HepG2 (cell line): ENCODE measurements around the gene OR11L1. TPM values are rescaled to one million over a fixed set of nuclear protein-coding genes. Genes with fewer than 3 reads are reported as not detected.

ENCODE experiments used
- ATAC-seq: fragments of 200-7000 bp; cut with Tn5 transposase; 3 replicates; pipeline ENCODE4 v1.9.1; 2020; ENCODE audit warnings: mild to moderate bottlenecking, moderate library complexity
- BruUV-seq: library from RNA; stranded (reverse); fragments of 400-500 nt; replicated peaks from 2 replicates; lab custom pipeline; 2021; lab: Mats Ljungman, UMichigan
- CTCF ChIA-PET: fragments of 300-600 bp; formaldehyde crosslinking; extraction: SDS; loops from one replicate; lab custom pipeline; 2021; ENCODE audit warnings: low total read pairs, inconsistent platforms, low intra/inter-chr PET ratio; lab: Yijun Ruan, JAX
- POLR2A ChIA-PET: fragments of 350-600 bp; sonication (Branson Sonifier 250); formaldehyde crosslinking; loops from one replicate; lab custom pipeline; 2020; ENCODE audit warnings: antibody characterized with exemption, inconsistent platforms; lab: Yijun Ruan, JAX
- DNase-seq: peaks from one replicate; pipeline ENCODE4 v3.0.0-alpha.2; 2015; ENCODE audit warnings: low spot score
- FAIRE-seq: peaks from 3 replicates; lab custom pipeline; 2011; peaks lifted over from hg19 to GRCh38; lab: Jason Lieb, UNC
- H2AFZ ChIP-seq: one replicate; pipeline ENCODE4 v1.6.1; 2011; ENCODE audit warnings: low read length, inconsistent platforms
- H3K27ac ChIP-seq: fragments of 300-600 bp; 3 replicates; pipeline ENCODE4 v1.8.0; 2011; ENCODE audit warnings: mixed run types, mild to moderate bottlenecking, mixed read lengths, low read length, inconsistent platforms; ENCODE audit not compliant: insufficient read depth; ENCODE audit errors: extremely low read length
- H3K27me3 ChIP-seq, 2 experiments: fragments of 200-600 bp in 1 of 2; 2 replicates in 1 of 2; 3 replicates in 1 of 2; pipeline versions ENCODE4 v1.6.0 to v1.8.0; 2011; ENCODE audit warnings: low read length in 2 of 2, mild to moderate bottlenecking in 2 of 2, moderate library complexity in 2 of 2, inconsistent platforms in 1 of 2; ENCODE audit not compliant: insufficient read depth in 2 of 2, control insufficient read depth in 1 of 2
- H3K36me3 ChIP-seq, 2 experiments: fragments of 200-600 bp in 1 of 2; replicated peaks in 1 of 2; 2 replicates in 1 of 2; 3 replicates in 1 of 2; pipeline versions ENCODE4 v1.5.1 to v1.8.0; 2011; ENCODE audit warnings: low read length in 2 of 2, inconsistent platforms in 1 of 2; ENCODE audit not compliant: insufficient read depth in 2 of 2, control insufficient read depth in 1 of 2
- H3K4me1 ChIP-seq: 2 replicates; pipeline ENCODE4 v1.5.1; 2012; ENCODE audit warnings: low read length, inconsistent platforms; ENCODE audit not compliant: insufficient read depth
- H3K4me2 ChIP-seq: 2 replicates; pipeline ENCODE4 v1.6.0; 2011; ENCODE audit warnings: low read depth, low read length, inconsistent platforms
- H3K4me3 ChIP-seq, 3 experiments: fragments of 200-600 bp in 1 of 3; sonication (generic), shearing (Covaris generic) in 1 of 3; replicated peaks in 1 of 3; 2 replicates each; pipeline ENCODE4 v1.5.1; 2011 to 2016; ENCODE audit warnings: low read length in 3 of 3, inconsistent platforms in 2 of 3, low read depth in 2 of 3, mild to moderate bottlenecking in 2 of 3, control low read depth in 1 of 3, mixed read lengths in 1 of 3; ENCODE audit not compliant: insufficient read depth in 1 of 3
- H3K79me2 ChIP-seq: one replicate; pipeline ENCODE4 v1.6.1; 2011; ENCODE audit warnings: low read length, inconsistent platforms; ENCODE audit not compliant: insufficient read depth
- H3K9ac ChIP-seq: 2 replicates; pipeline ENCODE4 v1.6.0; 2011; ENCODE audit warnings: mild to moderate bottlenecking, low read depth, low read length, inconsistent platforms; ENCODE audit not compliant: insufficient read depth
- H3K9me3 ChIP-seq: 2 replicates; pipeline ENCODE4 v1.5.1; 2012; ENCODE audit warnings: mild to moderate bottlenecking, low read length
- H4K20me1 ChIP-seq: 2 replicates; pipeline ENCODE4 v1.6.0; 2011; ENCODE audit warnings: inconsistent platforms, mild to moderate bottlenecking, low read length, moderate library complexity; ENCODE audit not compliant: insufficient read depth
- AHDC1 ChIP-seq: sonication (generic); formaldehyde crosslinking; IDR thresholded peaks from 2 replicates; pipeline ENCODE4 v1.5.1; 2020; ENCODE audit warnings: mild to moderate bottlenecking, missing genetic modification reagents, borderline replicate concordance
- ATF4 ChIP-seq, 2 experiments: fragments of 450-650 bp in 1 of 2; sonication (generic) in 1 of 2; formaldehyde crosslinking; IDR thresholded peaks; 2 replicates each; pipeline versions ENCODE4 v1.5.0 to v1.8.0; 2020 to 2022; ENCODE audit warnings: mild to moderate bottlenecking in 1 of 2, missing genetic modification reagents in 1 of 2
- FOSL2 ChIP-seq: sonication (generic); formaldehyde crosslinking; IDR thresholded peaks from 2 replicates; pipeline ENCODE4 v1.4.0; 2020; ENCODE audit warnings: missing genetic modification reagents
- FOXK1 ChIP-seq: sonication (generic); formaldehyde crosslinking; IDR thresholded peaks from 2 replicates; pipeline ENCODE4 v1.4.0; 2020; ENCODE audit warnings: low read depth, missing genetic modification reagents, borderline replicate concordance
- JARID2 ChIP-seq: sonication (generic); formaldehyde crosslinking; IDR thresholded peaks from 2 replicates; pipeline ENCODE4 v1.8.1; 2023; ENCODE audit warnings: missing genetic modification reagents, inconsistent platforms; ENCODE audit not compliant: insufficient replicate concordance
- KDM1A ChIP-seq: IDR thresholded peaks from 2 replicates; pipeline ENCODE4 v1.6.1; 2016; ENCODE audit warnings: missing compliant biosample characterization
- THAP7 ChIP-seq: sonication (generic); formaldehyde crosslinking; IDR thresholded peaks from 2 replicates; pipeline ENCODE4 v1.8.1; 2023; ENCODE audit warnings: mild to moderate bottlenecking, missing genetic modification reagents
- XRCC5 ChIP-seq: fragments of 200-400 bp; formaldehyde crosslinking; optimal IDR thresholded peaks from 2 replicates; pipeline ENCODE3; 2017; ENCODE audit warnings: mild to moderate bottlenecking, low read length
- ZNF543 ChIP-seq: sonication (generic); formaldehyde crosslinking; IDR thresholded peaks from 2 replicates; pipeline ENCODE4 v1.4.0; 2020; ENCODE audit warnings: mild to moderate bottlenecking, missing genetic modification reagents
- ZNF558 ChIP-seq: sonication (generic); formaldehyde crosslinking; IDR thresholded peaks from 2 replicates; pipeline ENCODE4 v1.9.0; 2022; ENCODE audit warnings: mild to moderate bottlenecking, missing genetic modification reagents, borderline replicate concordance
- ZNF574 ChIP-seq: sonication (generic); formaldehyde crosslinking; IDR thresholded peaks from 2 replicates; pipeline ENCODE4 v1.4.0; 2020; ENCODE audit warnings: missing genetic modification reagents
- ZNF747 ChIP-seq: sonication (generic); formaldehyde crosslinking; IDR thresholded peaks from 2 replicates; pipeline ENCODE4 v1.8.1; 2023; ENCODE audit warnings: missing genetic modification reagents, mild to moderate bottlenecking, borderline replicate concordance
- WGBS: methylation state at CpG from one replicate; pipeline ENCODE4 v1.1.6; 2017; ENCODE audit warnings: low lambda C conversion rate; 5-methylcytosine and 5-hydroxymethylcytosine counted together
- in situ Hi-C: cut with HindIII; loops from 2 replicates; pipeline ENCODE4 v1.10.0; 2017; ENCODE audit warnings: low pct_unique_long_range_greater_than_20kb; ENCODE audit not compliant: extremely low pct_ligation_motif_present
- intact Hi-C: fragments of 100-400 bp; cut with micrococcal nuclease; formaldehyde crosslinking; loops from one replicate; pipeline ENCODE4 v1.10.0; 2022; ENCODE audit not compliant: unreplicated experiment
- polyA plus RNA-seq, 8 experiments: library from polyadenylated mRNA; depleted of rRNA in 3 of 8; stranded (reverse) in 7 of 8; unstranded in 1 of 8; fragments of >200 nt; fragmentation: Illumina TruSeq in 4 of 8; extraction: Trizol in 4 of 8; gene quantifications; 2 replicates each; pipeline versions ENCODE4 v1.2.1 to v1.2.3, GENCODE V29; 2011 to 2016; ENCODE audit warnings: low read depth in 4 of 8, missing spikeins in 1 of 8, mixed read lengths in 1 of 8; ENCODE audit not compliant: insufficient read depth in 1 of 8
- total RNA-seq, 5 experiments: library from RNA; depleted of rRNA; stranded (reverse); fragments of >200 nt; fragmentation: Illumina TruSeq; extraction: Trizol; gene quantifications; 2 replicates each; pipeline ENCODE4 v1.2.3, GENCODE V29; 2016; ENCODE audit warnings: low read depth in 1 of 5

Gene OR11L1
- total and polyA plus RNA-seq, 2 of the 13 experiments (the other 11 are each of a cell fraction or from before 2014, with no cell fraction given), result not detected

- Histone ChIP-seq H3K9ac (no peak overlapping the region), H3K27ac (no peak overlapping the region), H3K79me2 (no peaks in the 10 kb centered on the region), H3K36me3 (no peaks in the 10 kb centered on the region), H2AFZ (no peak overlapping the region), H3K9me3 (no peaks in the 10 kb centered on the region), H3K4me3 (no peak overlapping the region), H3K4me2 (no peak overlapping the region), H3K4me1 (no peaks in the 10 kb centered on the region)
- POLR2A ChIA-PET, result no interaction called here
- no TSS peak for BruUV-seq
- no peak for FAIRE-seq
- TF ChIP-seq JARID2 (CRISPR knock-in tag) (no peak), ATF4 (CRISPR knock-in tag; IDR thresholded peaks at IDR 0.05) (no peak), ZNF558 (CRISPR knock-in tag) (no peak), XRCC5 (no peak), THAP7 (CRISPR knock-in tag) (no peak), ZNF574 (no peak), KDM1A (CRISPR knock-in tag) (no peak), ZNF543 (no peak), AHDC1 (CRISPR knock-in tag) (no peak), ZNF747 (no peak), FOSL2 (CRISPR knock-in tag) (no peak), FOXK1 (CRISPR knock-in tag) (no peak)
- TF ChIP-seq, all 625 proteins: peak for 0
- ATAC-seq (no peak), DNase-seq (no peak)
- intact Hi-C loops (no loop called here), in situ Hi-C loops (no loop called here)
- no peaks in the 10 kb centered on the region; a peak in 1 of 5 replicates for H3K27me3 ChIP-seq
- 29% methylated on average over 12 of the region's 12 CpGs for WGBS
- CTCF ChIA-PET, result no interaction called here
- no peaks in the 10 kb centered on the region for H4K20me1 ChIP-seq
Measured at GRCh38 chr1:247845011-247845692, 3.5 kb upstream of the OR11L1 start.
